Mononuclear cell (primary cell): ENCODE measurements around the gene DYNLT5. TPM values are rescaled to one million over a fixed set of nuclear protein-coding genes. Genes with fewer than 3 reads are reported as not detected.
"Not testable (repeated sequence)": the region's sequence is repeated elsewhere in the genome, so short reads cannot be mapped to it uniquely, and the experiment has no call there.

ENCODE experiments used
- H3K27me3 ChIP-seq: 2 replicates; pipeline ENCODE4 v1.6.0; 2011; ENCODE audit warnings: low read length, control low read depth; ENCODE audit not compliant: insufficient read depth
- H3K4me1 ChIP-seq: 2 replicates; pipeline ENCODE4 v1.5.1; 2011; ENCODE audit warnings: mild to moderate bottlenecking, low read length, control low read depth; ENCODE audit not compliant: insufficient read depth
- H3K4me3 ChIP-seq: 2 replicates; pipeline ENCODE4 v1.5.1; 2011; ENCODE audit warnings: mild to moderate bottlenecking, low read length, moderate library complexity
- H3K9me3 ChIP-seq: 2 replicates; pipeline ENCODE4 v1.5.1; 2011; ENCODE audit warnings: low read depth, mild to moderate bottlenecking, control low read depth, low read length
- total RNA-seq: library from RNA; depleted of rRNA; stranded (reverse); fragments of >200 nt; gene quantifications from one replicate; pipeline ENCODE4 v1.2.3, GENCODE V29; 2012

DYNLT5 gene, protein sequence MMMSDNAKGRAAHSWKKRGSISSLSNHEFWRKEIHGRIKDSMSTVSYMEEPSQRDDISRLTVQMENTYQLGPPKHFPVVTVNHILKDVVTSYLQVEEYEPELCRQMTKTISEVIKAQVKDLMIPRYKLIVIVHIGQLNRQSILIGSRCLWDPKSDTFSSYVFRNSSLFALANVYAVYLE
- 0.10 TPM for total RNA-seq

DNA sequence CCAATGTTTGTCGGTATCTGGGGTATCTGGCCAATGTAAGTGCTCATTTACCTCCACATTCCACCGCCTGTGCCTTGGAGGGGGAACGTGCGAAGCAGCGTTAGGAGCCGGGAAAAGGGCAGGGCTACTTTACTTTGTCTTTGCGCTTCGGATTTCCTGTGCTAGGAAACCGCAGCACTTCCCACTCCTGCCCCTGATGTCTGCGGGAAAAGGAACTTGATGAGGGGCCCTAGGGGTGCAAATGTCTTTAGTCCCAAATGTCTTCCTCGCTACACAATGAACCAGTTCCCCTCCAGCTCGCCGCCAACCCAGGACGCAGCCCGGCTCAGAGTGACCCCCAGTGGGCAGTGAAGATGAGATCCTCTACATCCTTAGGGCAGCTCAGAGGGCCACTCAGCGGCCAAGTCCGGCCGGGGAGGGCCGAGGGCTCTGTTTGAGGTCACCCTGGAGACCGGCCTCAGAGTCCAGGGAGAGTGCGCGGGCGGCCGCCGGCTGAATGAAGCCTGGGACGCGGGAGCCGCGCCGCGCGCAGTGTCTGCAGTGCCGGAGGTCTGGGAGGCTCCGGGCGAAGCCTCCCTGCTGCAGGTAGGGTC, at the start of gene DYNLT5:
DYNLT5 (plus strand) TSS at position 460 of the 593 bp plus-strand sequence. CDS start 2,200 bp downstream, outside the sequence.
- Histone ChIP-seq H3K9me3 (no peaks in the 10 kb centered on the region), H3K4me1 (peaks cover 19% of the 10 kb centered on the region), H3K27me3 (peaks cover 11% of the 10 kb centered on the region), H3K4me3 (peak within 1 kb of the TSS; percentile 25)

DNA sequence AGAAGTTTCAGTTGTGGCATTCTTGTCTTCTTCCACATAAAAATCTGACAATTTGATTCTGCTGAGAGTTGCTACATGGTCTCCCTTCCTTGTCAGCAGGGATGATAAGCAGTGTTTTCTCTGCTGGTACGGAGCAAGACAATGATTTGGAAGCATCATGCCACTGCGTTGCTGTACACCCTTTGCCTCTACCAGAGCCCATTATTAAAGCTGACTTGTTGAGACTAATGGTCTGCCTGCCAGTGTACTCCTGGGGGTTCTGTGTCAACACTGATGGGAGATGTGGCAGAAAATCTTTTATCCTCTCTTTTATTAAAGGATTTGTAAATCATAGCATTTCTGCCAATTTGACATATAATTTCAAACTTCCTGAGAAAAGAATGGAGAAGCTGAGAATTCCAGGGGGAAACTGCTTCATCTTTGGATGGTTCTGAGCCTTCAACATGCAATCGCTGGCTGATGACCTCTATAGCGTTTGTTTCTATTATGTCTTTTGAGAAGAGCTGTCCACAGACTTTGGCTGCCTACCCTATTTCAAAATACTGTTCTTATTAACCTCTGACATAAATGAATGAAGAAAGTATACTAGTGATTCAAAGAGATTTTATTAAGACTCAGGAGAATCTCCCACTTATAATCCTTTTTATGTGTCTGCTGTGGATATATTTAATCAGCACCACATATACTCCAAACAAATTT, 47.9 kb upstream of the DYNLT5 start:
- Histone ChIP-seq H3K27me3 (no peaks in the 10 kb centered on the region), H3K9me3 (no peaks in the 10 kb centered on the region), H3K4me1 (no peaks in the 10 kb centered on the region), H3K4me3 (no peak overlapping the region)

DNA sequence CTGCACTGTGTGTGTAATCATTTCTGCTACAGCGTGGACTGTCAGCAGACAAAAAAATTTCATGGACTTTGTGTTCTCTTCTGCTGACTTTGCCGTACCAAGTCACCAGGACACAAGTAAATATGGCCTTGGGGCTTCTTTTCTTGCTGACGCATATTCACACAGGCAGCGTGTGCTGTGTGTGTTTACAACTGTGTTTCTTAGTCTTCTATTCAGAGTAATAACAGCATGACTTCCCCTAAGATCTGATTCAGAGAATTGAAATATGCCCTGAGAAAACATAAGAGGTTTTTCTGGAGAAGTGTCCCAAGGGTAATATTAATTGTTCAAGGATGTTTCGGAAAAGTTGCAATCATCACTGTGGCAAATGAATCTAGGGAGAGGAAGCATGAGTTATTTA, 47.1 kb upstream of the DYNLT5 start:
- no peaks in the 10 kb centered on the region for H3K4me1 ChIP-seq
- H3K27me3 ChIP-seq: no peaks in the 10 kb centered on the region
- no peak overlapping the region for H3K4me3 ChIP-seq
- no peaks in the 10 kb centered on the region for H3K9me3 ChIP-seq

DNA sequence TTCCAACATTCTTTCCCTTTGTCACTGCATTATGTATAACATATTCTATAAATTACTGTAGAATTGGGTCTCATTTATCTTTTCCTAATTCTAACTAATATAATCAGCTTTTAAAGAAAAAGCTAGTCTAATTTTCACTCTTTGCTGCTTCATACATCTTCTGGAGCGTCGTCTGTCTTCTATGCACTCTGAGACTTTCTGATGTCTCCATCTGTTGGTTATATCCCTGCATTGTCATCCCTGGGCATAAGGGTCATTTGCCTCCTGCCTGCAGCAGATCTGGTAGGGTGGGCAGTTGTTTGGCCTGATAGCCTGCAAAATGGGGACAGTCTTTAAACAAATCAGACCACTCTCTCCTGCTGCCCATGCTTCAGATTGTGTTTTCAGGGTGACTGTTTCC, 40.8 kb upstream of the DYNLT5 start:
- Histone ChIP-seq H3K9me3 (no peaks in the 10 kb centered on the region), H3K27me3 (no peaks in the 10 kb centered on the region), H3K4me3 (no peak overlapping the region), H3K4me1 (no peaks in the 10 kb centered on the region)

DNA sequence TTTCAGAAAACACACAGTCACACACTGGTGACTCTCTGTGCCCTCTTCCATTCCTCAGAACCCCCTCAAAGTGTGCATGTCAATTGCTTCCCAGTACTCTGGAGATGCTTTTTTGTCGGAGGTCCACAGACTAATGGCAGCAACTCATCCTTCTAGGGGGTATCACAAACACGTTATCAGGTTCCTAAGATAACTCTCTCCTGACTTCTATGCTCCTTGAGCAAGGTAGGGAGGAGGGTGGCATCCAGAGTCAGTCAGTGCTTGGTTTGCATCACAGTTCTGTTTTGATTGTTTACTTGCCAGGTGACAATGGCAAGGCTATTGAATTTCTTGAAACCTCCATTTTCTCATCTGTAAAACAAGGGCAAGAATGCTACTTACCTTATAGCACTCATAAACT, 39.4 kb upstream of the DYNLT5 start:
- Histone ChIP-seq H3K4me1 (no peaks in the 10 kb centered on the region), H3K4me3 (no peak overlapping the region), H3K9me3 (no peaks in the 10 kb centered on the region), H3K27me3 (no peaks in the 10 kb centered on the region)

DNA sequence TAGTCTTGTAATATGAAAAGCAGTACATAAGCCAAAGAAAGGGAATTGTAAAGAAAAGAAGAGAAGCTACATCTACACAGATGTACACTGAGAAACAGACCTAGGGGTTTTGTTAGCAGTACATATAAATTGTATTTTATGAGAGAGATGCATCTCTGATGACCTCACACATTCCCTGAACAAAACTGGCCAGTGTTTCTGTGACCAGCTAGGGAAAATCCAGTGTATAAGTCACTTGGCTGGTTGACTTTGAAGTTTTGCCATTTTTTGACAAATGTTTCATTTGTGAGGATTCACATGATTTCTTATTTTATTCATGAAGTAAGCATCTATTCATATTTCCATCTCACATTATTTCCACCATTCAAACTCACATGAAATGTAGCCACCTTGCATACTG, 28.3 kb upstream of the DYNLT5 start:
- Histone ChIP-seq H3K4me1 (peaks cover 6% of the 10 kb centered on the region), H3K27me3 (no peaks in the 10 kb centered on the region), H3K4me3 (no peak overlapping the region), H3K9me3 (no peaks in the 10 kb centered on the region)

DNA sequence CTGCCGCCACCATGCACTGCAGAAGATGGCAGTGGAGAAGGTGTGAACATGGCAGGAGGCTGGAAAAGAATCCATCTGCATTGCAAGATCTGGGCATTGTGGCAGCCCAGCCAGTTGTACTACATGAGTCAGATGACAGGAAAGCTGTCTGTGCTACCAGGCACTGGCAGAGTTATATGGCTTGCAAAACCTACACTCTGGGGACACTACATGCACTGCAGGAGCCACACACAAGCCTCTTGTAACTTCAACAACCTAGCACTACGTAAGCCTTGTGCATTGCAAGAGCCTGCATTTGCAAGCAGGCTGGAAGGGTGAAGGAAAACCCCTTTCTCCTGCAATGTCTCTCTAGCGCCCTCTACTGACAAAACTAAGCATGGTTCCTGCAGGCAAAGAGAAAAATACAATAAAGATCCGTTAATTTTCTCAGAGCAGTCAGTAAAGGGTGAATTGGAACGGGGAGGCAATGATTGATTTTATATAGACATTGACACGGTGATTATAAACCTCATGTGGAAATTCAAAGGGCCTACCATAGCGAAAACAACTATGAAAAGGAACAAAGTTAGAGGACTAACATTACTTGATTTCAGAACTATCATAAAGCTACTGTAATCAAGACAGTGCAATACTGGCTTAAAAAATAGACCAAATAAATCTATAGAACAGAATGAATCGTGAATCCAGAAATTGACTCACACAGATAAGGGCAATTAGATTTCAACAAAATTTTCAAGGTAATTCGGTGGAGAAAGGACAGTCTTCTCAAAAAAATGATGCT, 26.2 kb upstream of the DYNLT5 start:
- Histone ChIP-seq H3K4me1 (peaks cover 16% of the 10 kb centered on the region), H3K27me3 (no peaks in the 10 kb centered on the region), H3K4me3 (no peak overlapping the region), H3K9me3 (no peaks in the 10 kb centered on the region)

DNA sequence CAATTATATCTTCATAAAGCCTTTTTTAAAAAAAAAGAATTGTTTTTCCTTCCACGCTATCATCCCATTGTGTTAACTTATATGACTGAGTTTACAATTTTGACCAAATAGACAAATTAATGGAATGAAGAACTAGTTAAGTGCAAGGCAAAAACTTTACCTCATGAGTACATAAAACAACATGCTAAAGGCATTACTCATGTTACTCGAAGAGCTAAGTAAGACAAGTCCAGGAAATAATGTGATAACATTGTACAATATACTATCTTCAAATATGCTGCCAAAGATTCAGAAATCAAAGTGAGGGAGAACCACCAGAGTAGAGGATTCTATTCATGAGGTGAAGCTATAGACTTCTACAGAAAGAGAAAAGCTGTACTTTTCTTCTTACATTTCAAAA, 24.2 kb upstream of the DYNLT5 start:
- Histone ChIP-seq H3K4me3 (no peak overlapping the region), H3K9me3 (no peaks in the 10 kb centered on the region), H3K4me1 (peaks cover 22% of the 10 kb centered on the region), H3K27me3 (no peaks in the 10 kb centered on the region)

DNA sequence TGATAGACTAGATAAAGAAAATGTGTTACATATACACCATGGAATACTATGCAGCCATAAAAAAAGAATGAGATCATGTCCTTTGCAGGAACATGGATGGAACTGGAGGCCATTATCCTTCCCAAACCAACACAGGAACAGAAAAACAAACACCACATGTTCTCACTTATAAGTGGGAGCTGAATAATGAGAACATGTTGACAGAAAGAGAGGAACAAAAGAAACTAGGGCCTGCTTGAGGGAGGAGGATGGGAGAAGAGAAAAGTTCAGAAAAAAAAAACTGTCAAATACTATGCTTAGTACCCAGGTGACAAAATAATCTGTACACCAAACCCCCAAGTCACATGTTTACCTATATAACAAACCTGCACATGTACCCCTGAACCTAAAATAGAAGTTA, 23.5 kb upstream of the DYNLT5 start:
- not testable (repeated sequence) for H3K9me3 ChIP-seq, H3K4me3 ChIP-seq, H3K27me3 ChIP-seq
- H3K4me1 ChIP-seq: peaks cover 24% of the 10 kb centered on the region

DNA sequence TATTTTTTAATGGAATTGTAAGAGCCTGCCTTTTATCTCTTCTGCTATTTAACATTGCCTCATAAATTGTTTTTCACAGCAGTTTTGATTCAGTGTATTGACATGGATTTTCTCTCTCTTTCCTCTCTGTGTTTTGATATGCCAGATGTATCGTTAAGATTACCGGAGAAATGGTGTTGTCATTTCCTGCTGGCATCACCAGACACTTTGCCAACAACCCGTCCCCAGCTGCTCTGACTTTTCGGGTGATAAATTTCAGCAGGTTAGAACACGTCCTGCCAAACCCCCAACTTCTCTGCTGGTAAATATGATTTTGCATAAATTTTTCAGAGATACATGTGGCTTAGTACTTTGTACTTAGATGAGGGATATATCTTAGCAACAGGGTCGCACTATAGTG, 23.1 kb upstream of the DYNLT5 start:
- Histone ChIP-seq H3K9me3 (no peaks in the 10 kb centered on the region), H3K4me3 (no peak overlapping the region), H3K27me3 (no peaks in the 10 kb centered on the region), H3K4me1 (peaks cover 24% of the 10 kb centered on the region)

DNA sequence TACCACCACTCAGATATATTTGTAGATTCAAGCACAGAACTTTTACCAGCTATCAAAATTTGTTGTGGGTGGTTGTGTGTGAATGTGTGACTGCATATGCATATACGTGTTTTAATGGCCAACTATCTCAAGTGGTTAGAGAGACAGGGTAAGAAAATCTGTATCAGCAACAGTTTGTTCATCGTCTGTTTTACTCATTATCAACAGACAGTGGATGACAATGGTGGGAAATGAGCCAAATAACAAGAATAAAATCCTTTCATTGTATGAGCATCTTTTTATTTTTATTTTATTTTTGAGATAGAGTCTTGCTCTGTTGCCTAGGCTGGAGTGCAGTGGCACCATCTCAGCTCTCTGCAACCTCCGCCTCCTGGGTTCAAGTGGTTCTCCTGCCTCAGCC, 22.7 kb upstream of the DYNLT5 start:
- no peaks in the 10 kb centered on the region for H3K27me3 ChIP-seq
- no peak overlapping the region for H3K4me3 ChIP-seq
- peaks cover 24% of the 10 kb centered on the region for H3K4me1 ChIP-seq
- no peaks in the 10 kb centered on the region for H3K9me3 ChIP-seq

DNA sequence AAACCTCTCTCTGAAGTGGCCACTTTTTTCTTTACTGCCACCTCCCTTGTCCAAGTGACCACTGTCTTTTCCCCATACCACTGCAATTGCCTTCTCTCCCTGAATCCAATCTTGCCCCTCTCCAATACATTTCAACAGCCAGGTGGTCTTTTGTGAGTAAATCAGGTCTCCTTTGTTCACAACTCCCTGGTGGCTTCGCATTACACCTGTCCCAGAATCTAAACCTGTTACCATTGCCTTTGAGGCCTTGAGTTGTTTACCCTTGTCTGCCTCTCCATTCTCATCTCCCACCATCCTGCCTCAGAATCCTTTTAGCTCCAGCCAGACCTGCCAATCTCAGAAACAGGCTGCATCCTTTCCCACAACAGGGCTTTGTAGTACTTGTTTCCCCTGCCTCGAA, 21.8 kb upstream of the DYNLT5 start:
- H3K27me3 ChIP-seq: no peaks in the 10 kb centered on the region
- H3K9me3 ChIP-seq: no peaks in the 10 kb centered on the region
- H3K4me1 ChIP-seq: peaks cover 24% of the 10 kb centered on the region
- no peak overlapping the region for H3K4me3 ChIP-seq

DNA sequence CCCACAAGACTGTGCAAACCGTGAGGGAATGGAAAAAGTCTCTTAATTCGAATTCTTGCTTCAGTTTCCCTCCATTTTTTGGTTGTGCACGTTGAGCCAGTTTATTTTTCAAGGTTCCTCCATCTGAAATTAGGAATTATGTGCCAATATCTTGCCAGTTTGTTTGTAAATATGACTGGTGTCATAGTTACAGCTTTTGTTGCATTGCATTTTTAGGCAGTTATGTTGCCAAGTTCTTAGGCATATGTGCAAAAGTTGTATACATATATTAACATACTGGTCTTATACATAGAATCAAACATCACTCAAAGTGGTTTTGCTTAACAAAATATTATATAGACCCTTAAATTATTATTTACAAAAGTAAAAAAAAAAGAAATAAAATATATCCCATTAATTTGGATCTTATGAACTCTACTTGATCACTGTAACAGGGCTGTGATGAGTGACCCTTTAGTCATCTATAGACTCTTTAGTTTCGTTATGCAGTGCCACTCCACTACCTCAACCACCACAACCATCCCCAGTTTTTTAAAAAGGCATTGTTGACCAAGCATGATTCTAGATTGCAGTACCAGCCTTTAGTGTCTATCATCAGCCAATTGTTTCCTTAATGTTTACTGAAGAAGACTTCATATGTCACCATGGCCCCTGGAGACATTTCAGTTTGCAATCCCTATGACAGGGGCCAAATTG, 20.9 kb upstream of the DYNLT5 start:
- no peaks in the 10 kb centered on the region for H3K9me3 ChIP-seq
- no peaks in the 10 kb centered on the region for H3K27me3 ChIP-seq
- H3K4me1 ChIP-seq: peaks cover 20% of the 10 kb centered on the region
- H3K4me3 ChIP-seq: no peak overlapping the region

DNA sequence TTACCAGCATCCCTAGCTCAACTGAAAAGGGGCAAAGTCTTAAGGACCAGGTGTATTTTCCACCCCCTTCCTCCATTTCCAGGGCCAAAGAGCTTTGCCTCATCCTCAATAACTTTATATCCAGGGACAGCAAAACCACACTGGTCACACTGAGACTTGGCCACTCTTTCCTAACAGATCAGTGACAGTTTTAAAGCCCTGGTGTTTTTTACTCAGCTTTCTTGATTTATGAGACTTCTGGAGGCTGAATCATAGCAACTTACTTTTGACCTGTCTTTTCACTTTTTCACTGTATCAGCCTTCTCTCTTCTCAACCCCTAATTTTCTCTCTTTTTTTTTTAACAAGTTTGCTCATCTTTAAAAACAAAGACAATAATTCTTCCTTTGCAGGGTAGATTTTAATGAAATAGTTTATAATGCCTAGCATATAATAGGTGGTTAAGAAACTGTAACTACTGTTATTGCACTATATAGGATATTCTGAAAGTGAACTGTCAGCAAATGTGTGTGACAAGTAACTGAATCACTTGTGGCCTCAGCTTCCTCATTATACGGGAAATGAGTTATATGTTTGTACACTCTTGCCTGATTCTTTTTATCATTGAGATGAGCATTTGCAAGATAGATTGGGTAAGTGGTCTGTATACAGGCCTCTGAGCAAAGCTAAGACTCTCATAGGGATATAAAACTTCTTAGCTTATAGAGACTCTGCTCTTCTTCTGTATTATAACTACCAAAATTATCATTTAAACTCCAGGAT, 19.7 kb upstream of the DYNLT5 start:
- Histone ChIP-seq H3K4me3 (no peak overlapping the region), H3K9me3 (no peaks in the 10 kb centered on the region), H3K27me3 (no peaks in the 10 kb centered on the region), H3K4me1 (peaks cover 20% of the 10 kb centered on the region)
